Medulla oblongata (tissue), 1 donor: ENCODE results near the gene TMEM214.
A peak's percentile ranks its signal among the peaks of the same experiment; 100 is the strongest.

Source experiments
- DNase-seq: peaks from one replicate; pipeline ENCODE4 v3.0.0-alpha.2; 2015; ENCODE audit errors: extremely low spot score

TMEM214 gene

GRCh38 chr2:27032495-27033252 is at the start of gene TMEM214:
Gene TMEM214, plus strand, starts transcription at chr2:27032965. Its CDS starts 51 bp downstream, at chr2:27033016.
- DNase-seq, result peak; percentile 90

GRCh38 chr2:26983746-26984145 is 49.0 kb upstream of the TMEM214 start:
- no peak for DNase-seq

- DNase-seq, result no peak
Observed at GRCh38 chr2:26985807-26986206, 47.0 kb upstream of the TMEM214 start.

GRCh38 chr2:26986576-26986975 is 46.2 kb upstream of the TMEM214 start:
- DNase-seq, result no peak

GRCh38 chr2:26988058-26988860 is 44.5 kb upstream of the TMEM214 start:
- no peak for DNase-seq

- DNase-seq, result no peak
Observed at GRCh38 chr2:26989156-26989555, 43.6 kb upstream of the TMEM214 start.

- DNase-seq, result no peak
Observed at GRCh38 chr2:26991717-26992116, 41.0 kb upstream of the TMEM214 start.

- no peak for DNase-seq
Observed at GRCh38 chr2:26993768-26994167, 39.0 kb upstream of the TMEM214 start.

GRCh38 chr2:26994983-26995382 is 37.8 kb upstream of the TMEM214 start:
- DNase-seq, result no peak

- no peak for DNase-seq
Observed at GRCh38 chr2:26997394-26997793, 35.4 kb upstream of the TMEM214 start.

GRCh38 chr2:26998323-26998722 is 34.4 kb upstream of the TMEM214 start:
- DNase-seq, result no peak

GRCh38 chr2:27000228-27000627 is 32.5 kb upstream of the TMEM214 start:
- DNase-seq, result peak; percentile 18

GRCh38 chr2:27000995-27001394 is 31.8 kb upstream of the TMEM214 start:
- no peak for DNase-seq

- peak; percentile 13 for DNase-seq
Observed at GRCh38 chr2:27001950-27002349, 30.8 kb upstream of the TMEM214 start.

GRCh38 chr2:27003007-27003406 is 29.8 kb upstream of the TMEM214 start:
- DNase-seq, result peak; percentile 17

- peak; percentile 21 for DNase-seq
Observed at GRCh38 chr2:27003857-27004256, 28.9 kb upstream of the TMEM214 start.

GRCh38 chr2:27006602-27007415 is 26.0 kb upstream of the TMEM214 start:
- DNase-seq, result no peak

- DNase-seq, result no peak
Observed at GRCh38 chr2:27007416-27008374, 25.1 kb upstream of the TMEM214 start.

GRCh38 chr2:27008678-27009077 is 24.1 kb upstream of the TMEM214 start:
- no peak for DNase-seq

GRCh38 chr2:27009083-27009482 is 23.7 kb upstream of the TMEM214 start:
- DNase-seq, result no peak

GRCh38 chr2:27009716-27010115 is 23.0 kb upstream of the TMEM214 start:
- DNase-seq, result no peak
